NCI-H1417 (cell line): Measurements from ENCODE around the gene MED12L.

ENCODE experiments used
- DNase-seq, 3 experiments: peaks; one replicate each; lab custom pipeline; 2025; lab: John Stamatoyannopoulos, UW

The MED12L gene

DNA sequence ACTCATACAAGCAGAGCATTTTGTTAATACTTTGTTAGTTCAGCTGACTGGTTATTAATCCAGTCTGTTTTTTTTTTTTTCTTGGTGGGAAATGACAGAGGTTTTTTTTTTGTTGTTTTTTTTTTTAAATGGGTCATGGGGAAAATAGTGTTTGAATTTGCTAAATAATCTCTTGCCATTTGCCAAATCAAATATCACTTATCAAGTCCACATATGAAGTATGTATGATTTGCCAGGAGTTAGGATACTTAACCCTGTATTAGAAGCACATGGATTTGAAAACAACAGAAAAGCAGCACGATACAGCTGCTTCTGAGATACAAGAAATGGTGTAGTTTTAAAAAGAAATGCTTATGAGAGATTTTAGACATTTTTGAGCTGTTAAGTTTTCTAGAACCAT lies 171.3 kb downstream of the MED12L start:
- no peak for DNase-seq

DNA sequence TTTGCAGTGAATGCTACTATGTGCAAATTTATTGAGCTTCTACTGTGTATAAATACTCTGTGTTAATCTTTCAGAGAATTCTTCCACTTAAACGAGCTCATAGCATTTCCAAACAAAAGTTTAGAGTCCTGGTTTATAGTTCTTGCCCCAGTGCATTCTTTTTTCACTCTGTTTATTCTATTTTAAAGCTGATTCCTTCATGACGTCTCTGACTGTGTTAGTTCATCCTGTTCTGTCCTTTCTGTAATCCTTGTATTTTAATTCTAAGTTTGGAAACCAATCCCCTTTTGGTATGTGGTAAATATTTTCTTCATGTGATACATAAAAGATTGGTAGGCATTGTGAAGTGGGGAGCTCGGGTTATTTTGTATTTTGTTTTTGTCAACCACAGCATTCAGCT lies 174.2 kb downstream of the MED12L start:
- no peak for DNase-seq

DNA sequence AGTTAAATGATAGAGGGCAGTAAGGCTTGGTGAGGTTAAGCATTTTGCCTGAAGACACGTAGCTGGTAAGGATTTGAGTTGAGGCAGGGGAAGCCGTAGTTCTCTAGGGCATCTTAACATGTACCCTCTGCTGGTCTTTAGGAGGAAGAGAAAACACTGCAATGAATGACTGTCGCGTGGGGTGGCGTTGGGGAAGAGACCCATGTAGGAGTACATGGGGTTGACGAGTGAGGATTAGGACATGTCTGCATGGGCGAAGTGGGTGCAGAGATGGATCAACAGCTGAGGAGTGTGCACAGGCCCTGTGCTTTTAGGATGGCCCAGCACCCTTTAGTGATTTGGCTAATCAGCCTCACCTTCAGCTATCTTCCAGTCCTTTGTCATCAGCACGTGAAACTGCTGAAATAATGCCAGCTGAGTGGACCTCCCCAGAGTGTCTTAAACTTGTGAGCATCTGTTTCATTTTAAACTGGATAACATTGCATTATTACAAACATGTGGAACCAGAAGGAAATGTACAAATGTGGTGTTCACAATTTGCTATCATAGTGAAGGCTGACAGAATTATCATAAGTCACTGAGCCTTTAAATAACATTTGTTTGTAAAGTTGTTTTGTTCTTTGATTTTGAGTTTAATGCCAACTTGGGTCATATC lies 177.5 kb downstream of the MED12L start:
- DNase-seq, result no peak

DNA sequence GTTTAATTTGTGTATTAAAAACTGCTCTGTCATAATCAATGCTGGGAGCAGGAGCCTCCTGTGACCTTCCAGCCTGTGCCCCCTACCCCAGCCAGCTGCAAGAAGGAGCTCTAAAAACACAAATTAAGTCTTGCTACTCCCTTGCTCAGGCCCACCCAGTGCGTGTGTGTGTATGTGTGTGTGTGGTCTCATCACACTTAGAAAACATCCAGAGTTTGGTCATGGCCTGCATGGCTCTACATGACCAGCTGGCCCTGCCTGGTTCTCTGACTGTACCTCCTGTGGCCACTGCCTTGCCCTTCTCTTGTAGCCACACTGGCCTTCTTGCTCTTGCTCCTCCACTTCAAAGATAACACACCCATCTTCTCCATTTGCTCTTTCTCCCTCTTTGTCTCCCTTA lies 179.1 kb downstream of the MED12L start:
- no peak for DNase-seq

DNA sequence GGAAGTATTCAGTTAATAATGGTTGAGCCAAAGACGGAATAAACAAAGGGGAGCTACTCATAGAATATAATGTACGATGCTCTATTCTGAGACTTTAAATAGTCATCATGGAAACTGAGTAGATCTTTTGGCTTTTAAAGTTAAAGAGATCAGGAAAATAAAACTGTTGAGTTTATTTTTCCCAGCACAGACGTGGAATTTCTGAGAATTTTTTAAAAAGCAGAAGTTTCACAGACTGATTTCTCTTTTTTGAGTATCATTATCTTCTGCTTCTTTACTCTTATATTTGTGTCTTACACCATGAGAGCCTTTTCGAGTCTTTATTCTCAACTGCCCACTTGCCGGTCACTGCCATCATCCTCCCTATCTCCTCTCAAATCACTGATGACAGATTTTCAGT lies 179.7 kb downstream of the MED12L start:
- no peak for DNase-seq

DNA sequence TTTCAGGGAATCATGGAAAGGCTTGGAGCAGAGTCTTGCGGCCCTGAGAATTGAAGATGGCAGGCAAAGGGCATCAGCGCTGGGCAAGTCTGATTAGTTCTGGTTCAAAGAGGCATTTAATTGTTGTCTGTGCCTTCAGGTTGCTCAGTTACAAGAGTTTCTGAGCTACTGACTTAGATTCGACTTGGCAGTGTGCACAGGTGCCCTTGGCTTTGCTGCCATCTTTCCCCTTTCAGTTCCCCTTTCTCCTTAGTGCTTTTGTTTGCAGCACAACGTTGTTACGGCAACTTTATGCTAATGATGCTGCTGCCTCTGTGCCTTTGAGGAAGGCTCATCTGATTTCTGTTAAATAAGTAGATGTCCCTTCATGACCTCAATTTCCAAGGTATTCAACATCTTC lies 180.4 kb downstream of the MED12L start:
- peak in 1 of 3 experiments; percentile 48 for DNase-seq

DNA sequence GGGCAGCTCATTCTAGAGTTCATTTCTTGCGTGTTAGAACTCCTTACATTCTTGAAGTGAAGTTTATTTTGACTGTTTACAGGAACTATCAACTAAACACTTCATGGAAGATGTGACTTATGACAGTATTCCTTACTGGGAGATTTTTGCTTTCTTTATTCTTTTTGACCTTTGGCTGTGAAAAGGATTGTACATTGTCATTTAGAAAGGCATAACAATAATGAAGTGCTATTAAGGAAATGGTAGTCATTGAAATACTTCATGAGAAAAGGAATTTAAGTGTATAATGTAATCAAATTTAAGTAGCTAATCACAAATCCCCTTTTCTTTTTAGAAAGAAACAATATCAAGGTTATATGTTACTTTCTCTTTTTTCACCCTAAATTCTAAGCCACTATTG lies 181.6 kb downstream of the MED12L start:
- no peak for DNase-seq

DNA sequence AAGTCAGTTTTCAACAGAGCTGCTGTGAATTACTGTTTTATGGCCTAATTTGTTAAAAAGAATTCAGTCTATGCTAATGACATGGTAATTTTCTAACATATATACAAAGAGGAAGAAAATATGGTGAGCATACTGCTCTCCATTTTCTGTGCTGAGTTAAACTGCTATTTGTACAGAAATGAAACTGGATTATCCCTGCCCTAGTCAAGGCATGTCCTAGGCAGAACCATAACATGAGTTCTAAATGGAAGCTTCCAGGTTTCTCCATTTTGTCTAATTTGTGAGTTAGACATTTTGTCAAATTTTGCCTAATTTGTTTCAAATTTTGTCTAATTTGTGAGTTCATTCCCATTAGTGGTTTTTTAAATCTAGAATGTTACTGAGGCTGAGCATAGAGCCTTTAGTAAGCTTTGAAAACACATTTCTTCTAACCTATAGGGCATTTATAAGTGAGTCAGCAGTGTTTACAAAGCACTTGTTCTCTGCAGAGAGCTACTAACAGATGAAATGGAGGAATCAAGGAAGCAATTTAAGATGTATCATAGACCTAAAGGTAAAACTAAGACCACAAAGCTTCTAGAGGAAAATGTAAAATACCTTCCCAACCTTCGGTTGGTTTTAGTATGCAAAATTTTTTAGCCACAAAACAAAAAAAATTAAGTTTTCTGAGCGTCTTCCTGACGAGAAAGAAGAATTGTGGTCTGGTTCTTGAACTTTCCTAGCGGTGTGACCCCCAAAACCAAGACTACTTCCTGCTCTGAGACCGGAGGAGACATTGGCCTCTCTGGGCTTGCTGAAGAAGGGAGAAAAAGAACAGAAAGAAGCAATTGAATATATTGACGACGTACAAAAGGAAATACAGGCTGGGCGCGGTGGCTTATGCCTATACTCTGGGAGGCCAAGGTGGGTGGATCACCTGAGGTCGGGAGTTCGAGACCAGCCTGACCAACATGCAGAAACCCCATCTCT lies 183.1 kb downstream of the MED12L start:
- peak in 1 of 3 experiments; percentile 9 for DNase-seq

DNA sequence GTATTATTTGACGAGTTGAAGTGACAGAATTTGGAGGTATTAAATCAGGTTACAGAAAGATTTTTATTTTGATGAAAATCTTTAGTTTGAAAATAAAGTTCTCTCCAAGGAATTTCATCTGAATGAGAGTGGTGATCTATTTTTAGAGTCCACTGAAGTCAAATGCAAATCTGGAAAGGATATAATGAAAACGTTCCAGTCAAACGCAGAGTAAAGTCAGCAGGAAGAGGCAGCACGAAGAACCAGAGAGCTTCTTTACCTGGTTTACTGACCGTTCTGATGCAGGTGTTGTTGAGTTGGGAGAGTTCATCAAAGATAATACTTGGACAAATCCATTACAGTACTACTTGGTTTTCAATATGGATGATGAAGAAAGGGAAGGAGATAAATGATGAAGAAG lies 184.2 kb downstream of the MED12L start:
- no peak for DNase-seq

DNA sequence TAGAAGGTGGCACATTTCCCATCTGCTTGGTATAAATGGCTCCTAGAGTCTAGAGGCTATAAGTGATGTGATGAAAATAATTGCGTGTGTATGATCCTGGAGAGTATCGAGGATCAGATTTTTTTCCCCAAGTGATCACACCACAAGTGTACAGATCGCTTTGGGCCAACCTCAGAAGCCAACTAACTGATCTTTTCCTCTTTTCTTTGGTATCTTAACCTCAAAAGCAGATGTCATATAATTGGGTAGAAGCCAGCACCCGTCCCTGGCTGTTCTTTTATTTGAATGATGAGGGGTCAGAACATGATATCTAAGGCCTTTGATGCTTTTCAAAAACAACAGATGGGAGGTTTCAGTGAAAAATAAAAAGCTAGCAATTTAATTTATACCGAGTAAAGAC lies 189.6 kb downstream of the MED12L start:
- DNase-seq, result no peak

DNA sequence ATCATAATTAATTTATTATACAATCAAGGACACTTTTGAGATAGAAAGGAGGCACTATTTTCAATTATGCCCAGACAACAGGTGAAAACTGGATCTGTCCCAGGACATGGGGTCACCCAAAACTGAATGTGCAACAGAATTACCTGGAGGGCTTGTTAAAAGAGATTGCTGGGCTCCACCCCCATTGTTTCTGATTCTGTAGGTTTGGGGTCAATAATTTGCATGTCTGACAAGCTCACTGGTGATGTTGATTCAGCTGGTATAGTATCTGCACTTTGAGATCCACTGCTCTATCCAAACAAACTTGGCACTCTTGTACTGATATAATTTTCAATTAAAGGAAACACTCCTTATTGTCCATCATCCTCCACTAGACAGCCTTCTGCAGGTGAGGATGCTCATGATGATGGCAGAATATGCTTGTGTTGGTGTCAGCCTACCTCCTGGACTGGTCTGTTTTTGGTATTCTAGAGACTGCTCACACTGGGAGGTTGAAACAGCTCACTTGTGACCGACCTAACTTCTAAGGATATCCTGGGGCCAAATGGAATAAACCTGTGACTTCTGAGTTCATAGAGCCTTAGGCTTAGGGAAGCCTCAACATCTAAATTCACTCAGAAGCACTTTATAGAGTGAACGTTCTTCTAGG lies 190.7 kb downstream of the MED12L start:
- peak in 1 of 3 experiments; percentile 41 for DNase-seq

DNA sequence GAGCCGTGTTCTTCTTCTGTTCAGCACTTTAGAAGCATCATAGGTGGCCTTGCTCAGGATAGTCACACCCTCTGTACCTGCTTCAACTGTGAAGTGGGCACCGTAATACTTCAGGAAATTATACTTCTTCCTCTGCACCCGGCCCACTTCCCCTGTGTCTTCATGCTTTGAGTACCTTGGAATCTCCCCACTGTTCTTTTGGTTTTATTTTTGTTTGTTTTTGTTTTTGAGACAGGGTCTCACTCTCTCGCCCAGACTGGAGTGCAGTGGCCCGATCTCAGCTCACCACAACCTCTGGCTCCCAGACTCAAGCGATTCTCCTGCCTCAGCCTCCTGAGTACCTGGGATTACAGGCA lies 191.2 kb downstream of the MED12L start:
- no peak for DNase-seq

DNA sequence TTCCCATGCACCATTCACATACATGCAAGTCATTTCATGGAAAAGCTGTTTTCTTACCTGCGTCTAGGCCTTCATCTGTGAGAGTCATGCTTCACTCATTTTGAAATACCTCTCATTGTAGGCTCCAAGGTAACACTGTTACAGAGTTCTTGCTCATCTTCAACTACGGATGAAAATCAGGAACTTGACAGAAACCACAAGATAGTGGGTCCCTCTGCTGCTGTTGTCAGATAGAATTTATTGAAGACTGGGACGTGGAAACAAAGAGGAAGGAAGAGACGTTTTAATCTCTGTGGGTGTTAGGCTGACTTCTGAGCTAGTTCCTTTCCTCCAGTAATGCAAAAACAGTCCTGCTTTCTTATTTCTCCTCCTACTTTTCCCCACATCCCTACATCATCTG lies 192.8 kb downstream of the MED12L start, which contains the start of gene P2RY14:
Gene P2RY14 (minus strand): TSS at position 313 of the 400 bp plus-strand sequence. CDS start 64,226 bp downstream, outside the sequence.
- DNase-seq, result peak in 1 of 3 experiments; percentile 2

DNA sequence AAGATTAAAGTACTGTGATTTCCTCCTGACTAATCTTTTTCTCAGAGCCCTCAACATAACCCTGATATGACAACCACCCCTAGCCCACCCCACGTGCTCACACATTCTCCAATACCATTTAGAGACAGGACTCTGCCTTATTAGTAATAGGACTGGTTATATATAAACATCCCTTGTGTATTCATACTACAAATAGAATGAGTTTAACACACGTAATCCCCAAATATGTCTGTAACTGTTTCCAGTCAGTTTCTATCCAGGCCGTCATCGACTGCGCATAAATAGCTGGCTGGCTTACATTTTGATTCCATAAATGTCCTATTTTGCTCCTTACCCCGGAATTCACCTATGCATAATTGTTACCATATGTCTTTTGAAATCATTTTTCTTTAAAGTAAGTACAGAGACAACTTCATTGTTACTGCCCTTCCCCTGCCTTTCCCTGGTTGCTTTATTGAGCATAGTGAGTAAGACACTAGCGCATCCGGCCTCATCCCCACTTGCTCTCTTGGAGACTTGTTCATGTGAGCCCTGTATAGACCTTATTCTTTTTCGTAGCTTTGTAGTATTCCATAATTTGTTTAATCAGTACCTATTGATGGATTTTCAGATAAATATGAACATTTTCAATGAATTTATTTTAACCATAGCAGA lies 196.3 kb downstream of the MED12L start:
- no peak for DNase-seq

DNA sequence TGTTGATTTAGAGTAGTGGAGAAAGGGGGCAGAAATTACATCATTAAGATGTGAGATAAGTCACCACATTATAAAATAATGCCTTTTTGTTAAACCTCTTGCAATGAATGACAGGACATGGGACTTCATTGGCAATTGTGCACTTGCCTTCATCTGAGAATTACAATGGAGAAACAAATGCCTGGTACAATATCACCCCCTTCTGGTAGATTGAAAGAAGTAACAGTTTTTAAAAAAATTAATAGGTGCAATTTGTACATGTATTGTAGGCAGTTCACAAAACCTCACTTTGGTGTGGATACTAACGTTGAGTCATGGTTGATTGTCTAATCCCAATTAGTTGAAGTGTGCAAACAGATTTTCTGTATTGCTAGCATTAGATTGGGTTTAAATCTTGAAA lies 197.5 kb downstream of the MED12L start:
- DNase-seq, result peak; percentile 33 to 83 (median 47)

DNA sequence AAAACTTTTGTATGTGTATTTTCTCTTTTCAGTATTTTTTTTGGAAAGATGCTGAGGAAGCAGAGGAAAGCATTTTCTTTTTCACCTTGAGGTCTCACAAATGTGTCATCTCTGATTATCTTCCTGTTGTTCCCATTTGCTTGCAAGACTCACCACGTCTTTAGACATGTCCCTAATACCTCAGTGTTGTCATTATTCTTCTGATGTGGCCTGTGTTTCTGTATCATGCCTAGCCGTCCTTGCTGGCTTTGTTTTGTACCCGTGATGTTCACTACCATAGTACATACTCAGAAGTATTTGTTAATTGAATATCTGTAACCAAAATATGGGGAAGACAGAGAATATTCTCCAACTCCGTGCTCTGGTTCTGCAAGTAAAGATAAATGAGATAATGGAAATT lies 197.9 kb downstream of the MED12L start:
- no peak for DNase-seq

DNA sequence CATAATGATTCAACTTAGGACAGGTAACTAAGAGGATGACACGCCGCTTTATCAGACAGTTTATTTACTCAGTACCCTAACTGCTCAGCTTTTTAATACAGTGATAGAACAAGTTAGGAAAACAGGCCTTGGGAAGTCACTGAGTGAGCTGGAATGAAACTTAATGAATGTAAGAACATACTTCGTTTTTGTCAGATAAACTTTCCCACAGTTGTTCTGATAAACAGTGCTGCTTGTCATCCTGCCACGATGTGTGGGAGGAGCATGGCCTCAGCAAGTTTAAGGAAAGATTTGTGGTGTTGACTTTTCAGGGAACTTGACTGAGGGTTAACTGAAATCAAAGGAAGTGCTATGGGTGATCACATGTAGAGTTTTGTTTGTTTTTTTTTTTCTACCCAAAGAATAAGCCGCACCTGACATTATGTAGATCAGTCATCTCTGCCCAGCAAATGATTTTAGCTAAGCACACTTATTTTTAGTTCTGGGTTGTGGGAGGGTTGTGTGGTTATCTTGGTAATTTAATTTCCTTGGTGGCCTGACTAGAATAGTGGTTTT lies 198.5 kb downstream of the MED12L start:
- DNase-seq, result no peak

DNA sequence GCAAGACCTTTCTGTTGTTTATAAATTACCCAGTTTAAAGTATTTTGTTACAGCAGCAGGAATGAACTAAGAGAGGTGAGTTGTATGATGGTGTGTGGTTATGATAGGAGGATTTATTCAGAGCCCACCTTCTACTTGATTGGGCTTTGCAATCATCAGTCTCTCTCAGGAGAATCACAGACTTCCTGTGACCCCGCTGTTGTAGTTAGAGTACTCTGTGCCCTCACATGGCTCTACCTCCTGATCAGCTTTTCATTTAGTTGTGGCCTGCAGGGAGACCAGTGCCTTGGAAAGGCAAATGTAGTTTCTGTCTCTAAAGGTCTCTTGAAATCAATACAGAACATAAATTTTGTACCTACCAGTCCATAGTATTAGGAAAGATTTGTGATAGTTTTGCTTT lies 200.5 kb downstream of the MED12L start:
- no peak for DNase-seq

DNA sequence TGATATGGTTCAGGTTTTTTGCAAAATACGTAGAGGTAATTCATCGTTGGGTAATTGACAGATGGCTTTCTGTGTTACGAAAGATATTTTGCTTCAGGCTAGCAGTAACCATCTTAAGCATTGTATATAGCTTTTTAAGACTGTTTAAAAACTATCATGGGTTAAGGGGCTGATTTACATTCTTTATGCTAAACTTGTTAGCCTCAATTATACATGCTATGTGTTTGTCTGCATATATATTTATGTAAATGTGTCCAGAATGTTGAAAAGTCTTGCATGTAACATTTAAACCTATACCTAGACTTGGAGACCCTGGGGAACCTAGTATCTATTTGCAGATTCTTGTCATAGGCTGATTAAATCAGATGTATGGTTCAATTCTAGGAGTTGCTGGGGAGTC lies 204.0 kb downstream of the MED12L start:
- DNase-seq, result no peak

DNA sequence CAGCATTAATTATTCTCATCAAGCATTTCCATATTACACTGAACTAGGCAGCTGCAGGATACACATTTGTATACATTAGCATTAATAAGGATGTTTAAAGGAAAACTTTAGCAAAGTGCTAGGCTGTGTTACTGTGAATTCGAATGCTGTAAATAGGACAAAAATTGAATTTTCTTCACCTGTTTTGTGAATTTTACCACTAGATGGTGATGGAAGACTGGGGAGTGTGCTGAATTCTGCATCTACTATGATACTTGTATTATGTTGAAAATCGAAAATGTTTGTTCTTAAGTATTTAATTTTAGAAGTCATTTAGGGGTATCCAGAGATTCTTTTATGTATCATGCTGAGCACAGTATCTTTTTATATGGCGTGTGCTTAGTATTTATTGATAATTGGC lies 205.2 kb downstream of the MED12L start:
- DNase-seq, result peak in 1 of 3 experiments; percentile 25

DNA sequence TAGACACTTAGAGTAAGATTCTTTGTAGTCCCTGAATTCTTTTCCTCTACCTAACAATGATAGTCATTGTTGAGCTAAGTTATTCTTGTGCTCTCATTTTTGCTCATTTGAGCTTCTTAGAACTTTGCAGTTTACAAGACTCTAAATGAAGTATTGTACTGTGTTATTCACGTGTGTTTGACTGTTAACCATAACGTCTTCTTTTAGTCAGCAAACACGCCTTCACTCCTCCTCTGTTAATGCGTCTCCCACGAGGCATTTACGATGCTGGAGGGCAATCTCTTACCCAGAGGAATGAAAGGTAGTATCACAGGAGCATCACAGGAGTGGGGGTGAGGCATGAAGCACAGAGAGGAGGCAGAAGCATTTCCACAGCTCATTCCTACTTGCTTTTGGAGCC lies 207.7 kb downstream of the MED12L start:
- no peak for DNase-seq

DNA sequence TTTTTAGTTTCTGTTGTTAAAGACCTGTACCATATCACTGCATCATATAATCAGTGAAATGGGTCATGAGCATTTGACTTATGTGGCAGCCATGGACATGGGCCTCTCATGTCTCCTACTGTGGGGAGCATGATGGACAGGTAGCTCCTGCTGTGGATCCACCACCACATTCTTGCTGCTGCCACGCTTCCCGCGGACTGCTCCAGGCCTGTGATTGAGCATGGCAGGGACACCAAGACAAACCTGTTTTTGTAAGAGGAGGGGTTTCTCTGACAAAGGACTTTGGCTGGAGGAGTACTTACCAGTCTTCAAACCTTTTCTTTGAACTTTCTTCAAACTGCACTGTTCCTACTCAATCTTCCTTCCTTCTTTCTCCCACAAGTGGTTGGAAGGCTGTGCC lies 210.8 kb downstream of the MED12L start:
- no peak for DNase-seq
